Fibroblast of peridontal ligament (primary cell): Measurements from ENCODE around the gene CAMTA2.
A peak's percentile ranks its signal among the peaks of the same experiment; 100 is the strongest.
"Not testable (repeated sequence)": the region's sequence is repeated elsewhere in the genome, so short reads cannot be mapped to it uniquely, and the experiment has no call there.

Source experiments
- DNase-seq: peaks from one replicate; pipeline ENCODE4 v3.0.0-alpha.2; 2010; ENCODE audit errors: extremely low read depth

CAMTA2 gene

GRCh38 chr17:4986951-4987766 lies at the start of gene CAMTA2:
Gene CAMTA2, minus strand, starts transcription at chr17:4987675. Its CDS starts 1,453 bp downstream, at chr17:4986222.
- DNase-seq, result peak; percentile 59

GRCh38 chr17:5035315-5035714 lies 47.8 kb upstream of the CAMTA2 start, which contains the start of gene SLC52A1:
Gene SLC52A1, minus strand, starts transcription at chr17:5035426. Its CDS starts 820 bp downstream, at chr17:5034606.
- DNase-seq, result no peak

- DNase-seq, result no peak
Measured at GRCh38 chr17:5034651-5035050, 47.2 kb upstream of the CAMTA2 start.

GRCh38 chr17:5034063-5034462 lies 46.6 kb upstream of the CAMTA2 start:
- no peak for DNase-seq

GRCh38 chr17:5033352-5034015 lies 46.0 kb upstream of the CAMTA2 start:
- no peak for DNase-seq

- no peak for DNase-seq
Measured at GRCh38 chr17:5032865-5033264, 45.4 kb upstream of the CAMTA2 start.

GRCh38 chr17:5031365-5032082 lies 44.0 kb upstream of the CAMTA2 start:
- peak; percentile 74 for DNase-seq

GRCh38 chr17:5030168-5030567 lies 42.7 kb upstream of the CAMTA2 start:
- DNase-seq, result not testable (repeated sequence)

- DNase-seq, result no peak
Measured at GRCh38 chr17:5027916-5028315, 40.4 kb upstream of the CAMTA2 start.

GRCh38 chr17:5027299-5027698 lies 39.8 kb upstream of the CAMTA2 start:
- no peak for DNase-seq

GRCh38 chr17:5024604-5025003 lies 37.1 kb upstream of the CAMTA2 start:
- no peak for DNase-seq

GRCh38 chr17:5023588-5024147 lies 36.2 kb upstream of the CAMTA2 start:
- DNase-seq, result no peak

- no peak for DNase-seq
Measured at GRCh38 chr17:5022171-5022711, 34.8 kb upstream of the CAMTA2 start.

GRCh38 chr17:5020502-5021023 lies 33.1 kb upstream of the CAMTA2 start:
- DNase-seq, result no peak

GRCh38 chr17:5019475-5019956 lies 32.0 kb upstream of the CAMTA2 start:
- DNase-seq, result no peak

- DNase-seq, result no peak
Measured at GRCh38 chr17:5014357-5014756, 26.9 kb upstream of the CAMTA2 start.

GRCh38 chr17:5011928-5012327 lies 24.5 kb upstream of the CAMTA2 start:
- no peak for DNase-seq

- no peak for DNase-seq
Measured at GRCh38 chr17:5003214-5003867, 15.9 kb upstream of the CAMTA2 start.

- no peak for DNase-seq
Measured at GRCh38 chr17:5002121-5002788, 14.8 kb upstream of the CAMTA2 start.

GRCh38 chr17:5000237-5000639 lies 12.8 kb upstream of the CAMTA2 start:
- DNase-seq, result peak; percentile 18
